Aorta (tissue), 5 donors: ENCODE results near the gene GDNF. TPM values are rescaled to one million over a fixed set of nuclear protein-coding genes. Genes with fewer than 3 reads are reported as not detected.
"Not testable (repeated sequence)": the region's sequence is repeated elsewhere in the genome, so short reads cannot be mapped to it uniquely, and the experiment has no call there.

Experiments
- ATAC-seq: fragments of 200-7000 bp; cut with Tn5 transposase; one replicate; pipeline ENCODE4 v1.9.1; 2022; ENCODE audit warnings: moderate library complexity; ENCODE audit not compliant: low FRiP score
- DNase-seq, 2 donors: peaks; one replicate each; pipeline ENCODE4 v3.0.0-alpha.2; 2020
- H3K27ac ChIP-seq, 2 donors: one replicate each; pipeline ENCODE4 v1.5.1; 2013; ENCODE audit warnings: low read length in 2 of 2, mild to moderate bottlenecking in 2 of 2, moderate library complexity in 2 of 2, control low read depth in 1 of 2, inconsistent platforms in 1 of 2, low read depth in 1 of 2
- H3K27me3 ChIP-seq, 2 donors: one replicate each; pipeline ENCODE4 v1.6.1; 2013; ENCODE audit warnings: control low read depth in 1 of 2, low read length in 1 of 2, mild to moderate bottlenecking in 1 of 2, moderate library complexity in 1 of 2; ENCODE audit not compliant: insufficient read depth in 2 of 2, control insufficient read depth in 1 of 2
- H3K36me3 ChIP-seq, 2 donors: one replicate each; pipeline ENCODE4 v1.6.1; 2013; ENCODE audit warnings: control low read depth in 1 of 2, low read length in 1 of 2, mild to moderate bottlenecking in 1 of 2; ENCODE audit not compliant: insufficient read depth in 2 of 2, control insufficient read depth in 1 of 2
- H3K4me1 ChIP-seq, 2 donors: one replicate each; pipeline ENCODE4 v1.6.1; 2013; ENCODE audit warnings: low read length in 2 of 2, control low read depth in 1 of 2, mild to moderate bottlenecking in 1 of 2, moderate library complexity in 1 of 2; ENCODE audit not compliant: insufficient read depth in 2 of 2, control insufficient read depth in 1 of 2
- H3K4me3 ChIP-seq, 2 donors: one replicate each; pipeline ENCODE4 v1.5.1; 2013; ENCODE audit warnings: low read length in 2 of 2, control low read depth in 1 of 2, mild to moderate bottlenecking in 1 of 2
- H3K9me3 ChIP-seq: one replicate; pipeline ENCODE4 v1.6.1; 2013; ENCODE audit warnings: mild to moderate bottlenecking, low read length; ENCODE audit not compliant: control insufficient read depth
- WGBS, 2 donors: extraction: QIAGEN DNeasy Blood & Tissue Kit; methylation state at CpG; one replicate each; pipeline ENCODE4 v1.1.7; 2013; 5-methylcytosine and 5-hydroxymethylcytosine counted together
- intact Hi-C, 2 donors: fragments of 100-400 bp; cut with DNase I; formaldehyde crosslinking; loops; one replicate each; pipeline versions ENCODE4 v1.14.2 to v1.15.0; 2022
- polyA plus RNA-seq, 2 donors: library from polyadenylated mRNA; stranded (reverse); fragments of 200-250 nt; gene quantifications; one replicate each; pipeline ENCODE4 v1.2.3, GENCODE V29; 2013
- total RNA-seq, 2 donors: library from RNA; stranded (reverse); fragmentation: NEBNext Ultra II Directional; extraction: Animal tissue kit (Norgen Biotek cat#: 25700); gene quantifications; one replicate each; pipeline ENCODE4 v1.2.1, GENCODE V29; 2021
- donor health status: healthy with polysubstance abuse.
- donor health status: Bipolar disorder and iron deficiency.
- donor health status: DM: no; HTN: no; CAD: no.
- donor health status: DM: no; HTN: no; CAD: no.
- donor health status: DM: yes; HTN: yes; CAD: no.

GDNF gene
- total and polyA plus RNA-seq, 4 donors: 0.24 TPM; not detected in 3

DNA sequence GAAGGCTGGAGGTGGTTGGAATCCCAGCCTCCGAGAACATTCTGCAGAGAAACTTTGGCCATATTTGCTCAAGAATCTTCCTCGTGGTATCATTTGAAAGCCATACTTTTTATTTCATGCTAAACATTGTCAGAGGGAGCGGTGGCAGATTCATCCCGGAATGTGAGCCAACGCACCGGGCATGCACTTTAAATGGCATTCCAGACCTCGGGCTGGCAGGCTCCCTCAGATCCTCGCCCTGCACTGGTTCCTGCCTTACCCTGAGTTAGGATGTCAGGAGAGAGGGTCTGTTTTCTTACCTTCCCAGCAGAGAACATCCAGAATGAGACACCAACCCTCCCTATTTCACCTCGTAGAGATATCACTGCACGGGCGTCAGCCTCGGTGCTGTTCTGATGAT, 33.8 kb downstream of the GDNF start:
- DNase-seq: no peak
- no peak overlapping the region for H3K4me3 ChIP-seq
- WGBS, 2 donors: 83 to 85% methylated on average over 12 of the region's 12 CpGs
- H3K27me3 ChIP-seq: no peaks in the 10 kb centered on the region
- no peak for ATAC-seq
- H3K9me3 ChIP-seq: no peaks in the 10 kb centered on the region
- H3K27ac ChIP-seq: no peak overlapping the region
- H3K4me1 ChIP-seq: no peaks in the 10 kb centered on the region
- no peaks in the 10 kb centered on the region for H3K36me3 ChIP-seq
- intact Hi-C loops: no loop called here

DNA sequence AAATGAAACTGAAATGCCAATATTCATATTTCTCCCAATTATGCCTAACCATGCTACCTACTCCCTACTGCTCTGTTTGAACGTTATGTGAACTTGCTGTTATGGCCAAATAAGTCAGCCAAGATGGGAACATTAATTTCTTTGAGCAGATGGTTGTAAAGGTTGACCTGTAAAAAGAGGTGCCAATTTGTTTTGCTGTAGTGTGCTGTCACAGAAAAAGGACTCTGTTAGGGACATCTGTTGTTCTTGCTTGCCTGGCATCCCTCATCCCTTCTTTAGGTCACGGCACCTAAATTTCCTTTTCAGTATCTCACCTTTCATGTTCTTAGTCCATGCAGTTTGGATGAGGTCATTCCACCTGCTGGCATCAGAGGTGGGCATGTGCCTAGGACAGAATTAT, 35.4 kb downstream of the GDNF start:
- Histone ChIP-seq H3K27me3 (no peaks in the 10 kb centered on the region), H3K27ac (no peak overlapping the region), H3K9me3 (no peaks in the 10 kb centered on the region), H3K4me1 (no peaks in the 10 kb centered on the region), H3K36me3 (no peaks in the 10 kb centered on the region), H3K4me3 (no peak overlapping the region)
- WGBS, 2 donors: 67 to 69% methylated on average over 2 of the region's 2 CpGs
- ATAC-seq: no peak
- intact Hi-C loops: no loop called here
- DNase-seq: no peak

DNA sequence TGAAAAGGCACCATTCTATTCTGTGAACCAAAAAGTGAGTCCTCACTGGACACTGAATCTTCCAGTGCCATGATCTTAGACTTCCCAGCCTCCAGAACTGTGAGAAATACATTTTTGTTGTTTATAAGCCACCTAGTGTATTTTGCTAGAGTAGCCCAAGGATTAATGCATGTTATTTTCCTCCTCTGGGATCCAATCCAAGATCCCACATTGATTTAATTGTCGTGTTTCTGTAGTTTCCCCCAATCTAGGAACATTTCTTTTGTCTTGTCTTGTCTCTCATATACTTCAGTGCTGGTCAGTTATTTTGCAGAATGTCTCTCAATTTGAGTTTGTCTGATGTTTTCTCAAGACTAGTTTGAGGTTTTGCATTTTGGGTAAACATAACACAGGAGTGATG, 36.4 kb downstream of the GDNF start:
- intact Hi-C loops: no loop called here
- Histone ChIP-seq H3K27me3 (no peaks in the 10 kb centered on the region), H3K9me3 (no peaks in the 10 kb centered on the region), H3K36me3 (no peaks in the 10 kb centered on the region), H3K4me3 (no peak overlapping the region), H3K27ac (no peak overlapping the region), H3K4me1 (no peaks in the 10 kb centered on the region)
- ATAC-seq (no peak), DNase-seq (no peak)
- 28 to 33% methylated on average over 1 of the region's 1 CpG for WGBS, 2 donors

GRCh38 chr5:37801521-37801920, 38.3 kb downstream of the GDNF start:
- Histone ChIP-seq H3K9me3 (peaks cover 3% of the 10 kb centered on the region), H3K27me3 (no peaks in the 10 kb centered on the region), H3K4me3 (no peak overlapping the region), H3K27ac (no peak overlapping the region), H3K4me1 (no peaks in the 10 kb centered on the region), H3K36me3 (no peaks in the 10 kb centered on the region)
- 55 to 82% methylated on average over 2 of the region's 2 CpGs for WGBS, 2 donors
- DNase-seq: no peak
- ATAC-seq: no peak
- intact Hi-C loops: no loop called here

DNA sequence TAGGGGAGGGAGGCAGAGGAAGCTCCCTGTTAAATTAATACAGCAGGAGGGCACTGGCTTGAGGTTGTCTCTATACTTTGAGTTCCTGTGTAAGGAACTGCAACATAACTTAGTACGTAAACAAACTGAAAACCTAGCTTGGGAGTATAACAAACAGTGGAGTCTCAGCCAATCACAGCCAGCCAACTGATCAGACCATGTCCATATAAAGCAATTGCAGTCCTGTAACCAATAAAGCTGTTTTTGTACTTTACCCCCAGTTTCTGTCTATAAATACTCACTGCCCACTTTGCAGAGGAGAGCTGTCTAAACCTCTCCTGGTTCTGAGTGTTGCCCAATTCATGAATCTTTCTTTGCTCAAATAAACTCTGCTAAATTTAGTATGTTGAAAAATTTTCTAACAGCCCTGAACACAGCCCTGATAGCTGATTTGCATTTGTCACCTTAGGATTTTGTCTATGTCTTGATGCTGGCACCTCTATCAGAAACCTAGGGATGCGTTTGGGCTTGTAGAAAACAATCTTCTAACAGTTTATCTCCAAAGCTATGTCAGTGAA, 39.9 kb downstream of the GDNF start:
- no peaks in the 10 kb centered on the region for H3K4me1 ChIP-seq
- H3K4me3 ChIP-seq: no peak overlapping the region
- intact Hi-C loops: no loop called here
- DNase-seq (no peak), ATAC-seq (no peak)
- H3K27me3 ChIP-seq: no peaks in the 10 kb centered on the region
- peaks cover 7% of the 10 kb centered on the region for H3K9me3 ChIP-seq
- H3K36me3 ChIP-seq: no peaks in the 10 kb centered on the region
- 89 to 92% methylated on average over 2 of the region's 2 CpGs for WGBS, 2 donors
- no peak overlapping the region for H3K27ac ChIP-seq

GRCh38 chr5:37796435-37796834, 43.4 kb downstream of the GDNF start:
- H3K4me1 ChIP-seq, H3K9me3 ChIP-seq, intact Hi-C loops, H3K27ac ChIP-seq, H3K36me3 ChIP-seq, DNase-seq, H3K4me3 ChIP-seq, H3K27me3 ChIP-seq, ATAC-seq: not testable (repeated sequence)
- 95 to 97% methylated on average over 1 of the region's 1 CpG for WGBS, 2 donors

GRCh38 chr5:37795292-37795691, 44.5 kb downstream of the GDNF start:
- ATAC-seq, H3K4me1 ChIP-seq, intact Hi-C loops, H3K36me3 ChIP-seq, H3K4me3 ChIP-seq, H3K27ac ChIP-seq, H3K27me3 ChIP-seq, DNase-seq: not testable (repeated sequence)
- peaks cover 11% of the 10 kb centered on the region for H3K9me3 ChIP-seq
- WGBS, 2 donors: 68 to 70% methylated on average over 2 of the region's 2 CpGs

DNA sequence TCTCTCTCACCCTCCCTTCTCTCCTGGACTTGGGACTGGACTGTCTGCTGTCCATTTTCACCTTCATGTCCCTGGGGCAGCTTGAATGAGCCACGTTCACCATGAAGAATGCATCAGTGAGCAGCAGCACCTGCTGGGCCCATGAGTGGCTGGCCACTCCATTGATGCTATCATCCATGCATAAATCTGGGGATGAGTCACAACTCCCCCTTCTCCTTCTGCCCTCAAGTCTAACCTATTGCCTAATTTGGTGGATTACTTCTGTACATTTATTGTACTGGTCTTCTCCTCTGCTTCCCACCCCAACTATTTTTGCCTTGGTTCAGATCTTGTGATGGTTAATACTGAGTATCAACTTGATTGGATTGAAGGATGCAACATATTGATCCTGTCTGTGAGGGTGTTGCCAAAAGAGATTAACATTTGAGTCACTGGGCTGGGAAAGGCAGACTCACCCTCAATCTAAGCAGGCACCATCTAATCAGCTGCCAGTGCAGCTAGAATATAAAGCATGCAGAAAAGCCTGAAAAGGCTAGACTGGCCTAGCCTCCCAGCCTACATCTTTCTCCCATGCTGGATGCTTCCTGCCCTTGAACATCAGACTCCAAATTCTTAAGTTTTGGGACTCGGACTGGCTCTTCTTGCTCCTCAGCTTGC, 46.7 kb downstream of the GDNF start:
- DNase-seq (no peak), ATAC-seq (no peak)
- intact Hi-C loops: no loop called here
- Histone ChIP-seq H3K9me3 (peaks cover 11% of the 10 kb centered on the region), H3K27me3 (no peaks in the 10 kb centered on the region), H3K36me3 (no peaks in the 10 kb centered on the region), H3K4me1 (no peaks in the 10 kb centered on the region), H3K27ac (no peak overlapping the region), H3K4me3 (no peak overlapping the region)
- 67 to 84% methylated on average over 2 of the region's 2 CpGs for WGBS, 2 donors

GRCh38 chr5:37791321-37791720, 48.5 kb downstream of the GDNF start:
- no peaks in the 10 kb centered on the region for H3K27me3 ChIP-seq
- DNase-seq (no peak), ATAC-seq (no peak)
- H3K4me3 ChIP-seq: no peak overlapping the region
- H3K27ac ChIP-seq: no peak overlapping the region
- H3K36me3 ChIP-seq: no peaks in the 10 kb centered on the region
- 59 to 69% methylated on average over 2 of the region's 2 CpGs for WGBS, 2 donors
- no peaks in the 10 kb centered on the region for H3K4me1 ChIP-seq
- intact Hi-C loops: no loop called here
- peaks cover 8% of the 10 kb centered on the region for H3K9me3 ChIP-seq
